Lung (tissue), 12 donors: Measurements from ENCODE around the gene GATA2. TPM values are rescaled to one million over a fixed set of nuclear protein-coding genes. Genes with fewer than 3 reads are reported as not detected.

ENCODE experiments used
- ATAC-seq: fragments of 200-7000 bp; cut with Tn5 transposase; one replicate; pipeline ENCODE4 v1.9.1; 2020; ENCODE audit warnings: moderate number of reproducible peaks; ENCODE audit not compliant: insufficient read depth, low FRiP score
- DNase-seq, 3 donors: peaks; one replicate each; pipeline ENCODE4 v3.0.0-alpha.2; 2013 to 2017
- H3K27ac ChIP-seq, 2 donors: one replicate each; pipeline ENCODE4 v1.5.1; 2013; ENCODE audit warnings: mild to moderate bottlenecking in 2 of 2, moderate library complexity in 2 of 2, control low read depth in 1 of 2, inconsistent platforms in 1 of 2, low read depth in 1 of 2, low read length in 1 of 2
- H3K27me3 ChIP-seq, 3 donors: one replicate each; pipeline ENCODE4 v1.5.1; 2013; ENCODE audit warnings: low read length in 2 of 3; ENCODE audit not compliant: control insufficient read depth in 3 of 3, insufficient read depth in 3 of 3
- H3K36me3 ChIP-seq, 4 donors: one replicate each; pipeline ENCODE4 v1.5.1; 2013; ENCODE audit warnings: low read length in 4 of 4, mild to moderate bottlenecking in 1 of 4, moderate library complexity in 1 of 4; ENCODE audit not compliant: control insufficient read depth in 4 of 4, insufficient read depth in 4 of 4
- H3K4me1 ChIP-seq, 5 donors: one replicate each; pipeline ENCODE4 v1.5.1; 2013; ENCODE audit warnings: low read length in 5 of 5, mild to moderate bottlenecking in 2 of 5, moderate library complexity in 1 of 5; ENCODE audit not compliant: control insufficient read depth in 5 of 5, insufficient read depth in 5 of 5
- H3K4me3 ChIP-seq: one replicate; pipeline ENCODE4 v1.5.1; 2013; ENCODE audit warnings: mild to moderate bottlenecking, control low read depth, moderate library complexity
- H3K9ac ChIP-seq, 2 donors: one replicate each; pipeline ENCODE4 v1.5.1; 2013; ENCODE audit warnings: low read length in 2 of 2, control low read depth in 1 of 2; ENCODE audit not compliant: insufficient read depth in 1 of 2
- H3K9me3 ChIP-seq, 4 donors: one replicate each; pipeline ENCODE4 v1.5.1; 2013; ENCODE audit warnings: low read length in 3 of 4, mild to moderate bottlenecking in 1 of 4, moderate library complexity in 1 of 4; ENCODE audit not compliant: control insufficient read depth in 4 of 4, insufficient read depth in 3 of 4
- CTCF ChIP-seq: IDR thresholded peaks from 2 replicates; pipeline ENCODE4 v1.5.1; 2012; ENCODE audit warnings: mild to moderate bottlenecking; ENCODE audit errors: control extremely low read depth, extremely low read depth
- WGBS, 2 donors: extraction: QIAGEN DNeasy Blood & Tissue Kit; methylation state at CpG; one replicate each; pipeline ENCODE4 v1.1.7; 2013; 5-methylcytosine and 5-hydroxymethylcytosine counted together
- polyA plus RNA-seq, 2 donors: library from polyadenylated mRNA; stranded (reverse); fragments of 200-250 nt; gene quantifications; one replicate each; pipeline ENCODE4 v1.2.1, GENCODE V29; 2013
- total RNA-seq, 2 donors: library from RNA; depleted of rRNA in 1 of 2; stranded (reverse); fragments of >200 nt in 1 of 2; gene quantifications; one replicate each; pipeline ENCODE4 v1.2.1, GENCODE V29; 2014 to 2021
- donor health status: control.
- donor health status: control.
- donor health status: Bipolar disorder and iron deficiency.
- donor health status: healthy.
- donor health status: DM: yes; HTN: yes; CAD: no.

GATA2 gene
- total and polyA plus RNA-seq, 4 donors: 9.6 to 37.0 (median 28.7) TPM

GRCh38 chr3:128468285-128468790 lies 24.7 kb downstream of the GATA2 start:
- Histone ChIP-seq H3K36me3 (no peaks in the 10 kb centered on the region), H3K27ac (no peak overlapping the region), H3K4me3 (no peak overlapping the region), H3K4me1 (peaks cover 0 to 4% (median 0%) of the 10 kb centered on the region in 5 donors), H3K27me3 (peaks cover 0 to 53% (median 18%) of the 10 kb centered on the region in 3 donors), H3K9ac (no peak overlapping the region), H3K9me3 (no peaks in the 10 kb centered on the region)
- ATAC-seq (no peak), DNase-seq (no peak)
- 87 to 93% methylated on average over 17 of the region's 17 CpGs for WGBS, 2 donors
- TF ChIP-seq CTCF: no peak

GRCh38 chr3:128466840-128467541 lies 26.0 kb downstream of the GATA2 start, which contains the start of gene DNAJB8:
DNAJB8 (minus strand) TSS chr3:128466890; CDS start chr3:128463245, 3,645 bp downstream.
- no peaks in the 10 kb centered on the region for H3K9me3 ChIP-seq
- no peak for TF ChIP-seq CTCF
- H3K9ac ChIP-seq: no peak within 1 kb of the TSS
- ATAC-seq: no peak
- H3K36me3 ChIP-seq: no peaks in the 10 kb centered on the region
- H3K4me3 ChIP-seq: no peak within 1 kb of the TSS
- no peak for DNase-seq
- 77 to 81% methylated on average over 14 of the region's 14 CpGs for WGBS, 2 donors
- H3K27ac ChIP-seq: no peak within 1 kb of the TSS
- H3K27me3 ChIP-seq: peaks cover 0 to 41% (median 10%) of the 10 kb centered on the region in 3 donors
- peaks cover 0 to 15% (median 0%) of the 10 kb centered on the region in 5 donors for H3K4me1 ChIP-seq

GRCh38 chr3:128464702-128465101 lies 28.3 kb downstream of the GATA2 start:
- no peaks in the 10 kb centered on the region for H3K36me3 ChIP-seq
- peaks cover 0 to 15% (median 0%) of the 10 kb centered on the region in 5 donors for H3K4me1 ChIP-seq
- peaks cover 0 to 26% (median 7%) of the 10 kb centered on the region in 3 donors for H3K27me3 ChIP-seq
- no peak for ATAC-seq
- DNase-seq: no peak
- H3K9me3 ChIP-seq: no peaks in the 10 kb centered on the region
- no peak overlapping the region for H3K27ac ChIP-seq
- H3K9ac ChIP-seq: no peak overlapping the region
- TF ChIP-seq CTCF: no peak
- WGBS, 2 donors: 31 to 35% methylated on average over 1 of the region's 1 CpG
- no peak overlapping the region for H3K4me3 ChIP-seq
